K562 (cell line): ENCODE measurements around the gene DTX4. TPM values are rescaled to one million over a fixed set of nuclear protein-coding genes. Genes with fewer than 3 reads are reported as not detected.

Source experiments
- ATAC-seq: fragments of 200-7000 bp; cut with Tn5 transposase; 3 replicates; pipeline ENCODE4 v1.9.1; 2020; ENCODE audit warnings: moderate library complexity
- BruUV-seq: library from RNA; stranded (reverse); fragments of 400-500 nt; replicated peaks from 2 replicates; lab custom pipeline; 2021; lab: Mats Ljungman, UMichigan
- CTCF ChIA-PET: fragments of 300-600 bp; formaldehyde crosslinking; extraction: SDS; loops from one replicate; lab custom pipeline; 2021; ENCODE audit warnings: low intra/inter-chr PET ratio; lab: Yijun Ruan, JAX
- POLR2A ChIA-PET: fragments of 300-600, 350-650 bp; sonication (Branson Sonifier 250); formaldehyde crosslinking; extraction: SDS; loops from one replicate; lab custom pipeline; 2021; ENCODE audit warnings: antibody characterized with exemption, inconsistent platforms; lab: Yijun Ruan, JAX
- DNase-seq, 4 experiments: peaks; one replicate each; pipeline versions ENCODE4 v3.0.0 to v3.0.0-alpha.2; 2011 to 2018; ENCODE audit warnings: low spot score in 3 of 4, mixed read lengths in 3 of 4; ENCODE audit errors: extremely low read depth in 1 of 4
- FAIRE-seq: peaks from 2 replicates; lab custom pipeline; 2011; peaks lifted over from hg19 to GRCh38; lab: Jason Lieb, UNC
- H2AFZ ChIP-seq: 2 replicates; pipeline ENCODE4 v1.6.0; 2011; ENCODE audit warnings: low read depth, low read length, control low read depth, inconsistent platforms
- H3K27ac ChIP-seq: fragments of 200-600 bp; 3 replicates; pipeline ENCODE4 v1.8.0; 2011; ENCODE audit warnings: low read depth, mild to moderate bottlenecking, control low read depth, inconsistent platforms, low read length, moderate library complexity, mixed read lengths; ENCODE audit errors: extremely low read depth
- H3K27me3 ChIP-seq, 2 experiments: fragments of 300-600 bp in 1 of 2; 2 replicates in 1 of 2; 3 replicates in 1 of 2; pipeline versions ENCODE4 v1.6.0 to v1.8.0; 2011; ENCODE audit warnings: inconsistent platforms in 2 of 2, low read length in 2 of 2, mild to moderate bottlenecking in 1 of 2, mixed read lengths in 1 of 2, moderate library complexity in 1 of 2; ENCODE audit not compliant: control insufficient read depth in 2 of 2, insufficient read depth in 2 of 2
- H3K36me3 ChIP-seq: fragments of 300-600 bp; 3 replicates; pipeline ENCODE4 v1.8.0; 2011; ENCODE audit warnings: mild to moderate bottlenecking, low read length, inconsistent platforms; ENCODE audit not compliant: control insufficient read depth, insufficient read depth
- H3K4me1 ChIP-seq, 2 experiments: fragments of 200-600 bp in 1 of 2; replicated peaks in 1 of 2; 2 replicates in 1 of 2; 3 replicates in 1 of 2; pipeline versions ENCODE4 v1.5.1 to v1.8.0; 2011; ENCODE audit warnings: inconsistent platforms in 2 of 2, low read length in 2 of 2, mild to moderate bottlenecking in 1 of 2, mixed read lengths in 1 of 2, moderate library complexity in 1 of 2; ENCODE audit not compliant: control insufficient read depth in 2 of 2, insufficient read depth in 2 of 2
- H3K4me2 ChIP-seq: 2 replicates; pipeline ENCODE4 v1.6.1; 2011; ENCODE audit warnings: low read length, control low read depth, inconsistent platforms, mixed read lengths; ENCODE audit not compliant: insufficient read depth
- H3K4me3 ChIP-seq: fragments of 200-600 bp; sonication (generic), shearing (Covaris generic); 2 replicates; pipeline ENCODE4 v1.5.1; 2016; ENCODE audit warnings: control low read depth, inconsistent platforms
- H3K79me2 ChIP-seq: fragments of 200-600 bp; 3 replicates; pipeline ENCODE4 v1.8.0; 2011; ENCODE audit warnings: low read length, inconsistent platforms; ENCODE audit not compliant: control insufficient read depth, insufficient read depth
- H3K9ac ChIP-seq, 2 experiments: 2 replicates each; pipeline versions ENCODE4 v1.6.0 to v1.6.1; 2011; ENCODE audit warnings: low read depth in 2 of 2, low read length in 2 of 2, control low read depth in 1 of 2, inconsistent platforms in 1 of 2, mild to moderate bottlenecking in 1 of 2, mixed read lengths in 1 of 2; ENCODE audit not compliant: insufficient read depth in 1 of 2
- H3K9me1 ChIP-seq: one replicate; pipeline ENCODE4 v1.6.0; 2011; ENCODE audit warnings: inconsistent platforms, mild to moderate bottlenecking, low read length, moderate library complexity; ENCODE audit not compliant: control insufficient read depth, insufficient read depth
- H3K9me3 ChIP-seq: replicated peaks from 2 replicates; pipeline ENCODE4 v1.5.1; 2011; ENCODE audit warnings: low read depth, low read length, inconsistent platforms; ENCODE audit not compliant: control insufficient read depth, insufficient read depth
- H4K20me1 ChIP-seq: replicated peaks from 2 replicates; pipeline ENCODE4 v1.6.1; 2011; ENCODE audit warnings: low read length, inconsistent platforms, mixed read lengths; ENCODE audit not compliant: control insufficient read depth, insufficient read depth
- CEBPG ChIP-seq, 3 experiments: fragments of 200-800 bp in 1 of 3; sonication (Bioruptor generic) in 1 of 3; sonication (generic) in 1 of 3; formaldehyde crosslinking in 1 of 3; IDR thresholded peaks in 2 of 3; conservative IDR thresholded peaks in 1 of 3; 2 replicates each; pipeline versions ENCODE4 v1.6.1 to v1.8.0; 2016 to 2022; ENCODE audit warnings: missing compliant biosample characterization in 2 of 3, missing genetic modification characterization in 2 of 3, mild to moderate bottlenecking in 1 of 3, missing genetic modification reagents in 1 of 3
- KLF1 ChIP-seq: fragments of 450-650 bp; IDR thresholded peaks from 2 replicates; pipeline ENCODE4 v1.6.1; 2016; ENCODE audit warnings: missing genetic modification characterization, missing compliant biosample characterization
- SIRT6 ChIP-seq: IDR thresholded peaks from one replicate; pipeline ENCODE4 v1.6.1; 2012; ENCODE audit warnings: low read depth, mild to moderate bottlenecking, control low read depth, inconsistent platforms, low read length, moderate library complexity
- YBX1 ChIP-seq: fragments of 450-650 bp; IDR thresholded peaks from 2 replicates; pipeline ENCODE4 v1.7.1; 2016; ENCODE audit warnings: mild to moderate bottlenecking
- ZZZ3 ChIP-seq: fragments of 450-650 bp; IDR thresholded peaks from 2 replicates; pipeline ENCODE4 v1.6.1; 2016; ENCODE audit warnings: antibody characterized with exemption, mild to moderate bottlenecking, moderate library complexity
- WGBS: fragments of 100-300 bp; shearing (Covaris generic); methylation state at CpG from one replicate; pipeline ENCODE4 v1.1.6; 2016; ENCODE audit warnings: low coverage, mixed read lengths; ENCODE audit not compliant: insufficient coverage; ENCODE audit errors: missing lambda C conversion rate; 5-methylcytosine and 5-hydroxymethylcytosine counted together
- in situ Hi-C: fragments of 300-500 bp; cut with MboI; formaldehyde crosslinking; loops from 4 replicates; pipeline ENCODE4 v1.15.0; 2018; ENCODE audit warnings: inconsistent platforms, mixed read lengths
- intact Hi-C: fragments of 100-400 bp; cut with micrococcal nuclease; formaldehyde crosslinking; loops from 2 replicates; pipeline ENCODE4 v1.14.2; 2022
- polyA plus RNA-seq, 8 experiments: library from polyadenylated mRNA; depleted of rRNA in 4 of 8; stranded (reverse) in 5 of 8; unstranded in 3 of 8; fragments of >200 nt; fragmentation: Nextera tagmentation in 2 of 8; fragmentation: Illumina TruSeq in 1 of 8; extraction: Ambion mirVana in 2 of 8; extraction: Trizol in 1 of 8; gene quantifications; 2 replicates each; pipeline versions ENCODE4 v1.2.1 to v1.2.3, GENCODE V29; 2011 to 2014; ENCODE audit warnings: inconsistent platforms in 1 of 8, missing spikeins in 1 of 8
- total RNA-seq, 7 experiments: library from RNA; depleted of rRNA in 6 of 7; stranded (reverse); fragments of >200 nt in 6 of 7; fragmentation: Illumina TruSeq in 2 of 7; extraction: Trizol in 2 of 7; gene quantifications; 2 replicates each; pipeline versions ENCODE4 v1.2.1 to v1.2.3, GENCODE V29; 2011 to 2021; ENCODE audit warnings: low replicate concordance in 1 of 7
- TF ChIP-seq, protein P1 (sequence below): sonication (generic); formaldehyde crosslinking; IDR thresholded peaks from 2 replicates; pipeline ENCODE4 v1.8.0; 2022; ENCODE audit warnings: mild to moderate bottlenecking, missing genetic modification reagents

The DTX4 gene
- total and polyA plus RNA-seq, 9 of the 15 experiments (the other 6 are each of a cell fraction or from before 2014, with no cell fraction given): 0.03 to 0.47 (median 0.04) TPM; not detected in 4

DNA sequence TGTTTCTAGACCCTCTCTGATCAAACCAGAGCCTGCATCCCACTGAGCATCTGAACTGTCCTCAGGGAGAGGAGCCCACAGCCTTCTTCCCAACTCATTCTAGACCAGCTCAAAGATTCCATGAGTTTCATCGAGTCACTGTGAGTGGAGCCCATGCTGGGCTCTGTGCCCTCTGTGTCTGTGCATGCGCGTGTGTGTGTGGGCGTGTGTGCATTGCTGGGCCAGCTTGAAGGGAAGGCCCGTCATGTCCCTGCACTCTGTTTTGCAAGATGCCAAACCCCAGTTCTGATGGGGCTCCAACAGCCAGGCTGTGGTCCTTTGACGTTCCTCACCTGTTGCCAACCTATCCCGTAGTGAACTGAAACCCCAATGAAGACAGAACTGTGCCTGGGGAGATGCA, 33.7 kb downstream of the DTX4 start:
- no peak overlapping the region for H2AFZ ChIP-seq
- H3K79me2 ChIP-seq: no peaks in the 10 kb centered on the region
- CTCF ChIA-PET: no interaction called here
- TF ChIP-seq SIRT6: no peak
- TF ChIP-seq ZZZ3: no peak
- no peak for TF ChIP-seq YBX1
- TF ChIP-seq KLF1 (tag): no peak
- TF ChIP-seq CEBPG (CRISPR knock-in tag; IDR thresholded peaks at IDR 0.05): no peak
- no peak for TF ChIP-seq CEBPG (tag; conservative IDR thresholded peaks at IDR 0.05 in 1 of 2, IDR thresholded peaks at IDR 0.05 in 1 of 2)
- TF ChIP-seq, protein P1, sequence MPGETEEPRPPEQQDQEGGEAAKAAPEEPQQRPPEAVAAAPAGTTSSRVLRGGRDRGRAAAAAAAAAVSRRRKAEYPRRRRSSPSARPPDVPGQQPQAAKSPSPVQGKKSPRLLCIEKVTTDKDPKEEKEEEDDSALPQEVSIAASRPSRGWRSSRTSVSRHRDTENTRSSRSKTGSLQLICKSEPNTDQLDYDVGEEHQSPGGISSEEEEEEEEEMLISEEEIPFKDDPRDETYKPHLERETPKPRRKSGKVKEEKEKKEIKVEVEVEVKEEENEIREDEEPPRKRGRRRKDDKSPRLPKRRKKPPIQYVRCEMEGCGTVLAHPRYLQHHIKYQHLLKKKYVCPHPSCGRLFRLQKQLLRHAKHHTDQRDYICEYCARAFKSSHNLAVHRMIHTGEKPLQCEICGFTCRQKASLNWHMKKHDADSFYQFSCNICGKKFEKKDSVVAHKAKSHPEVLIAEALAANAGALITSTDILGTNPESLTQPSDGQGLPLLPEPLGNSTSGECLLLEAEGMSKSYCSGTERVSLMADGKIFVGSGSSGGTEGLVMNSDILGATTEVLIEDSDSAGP (CRISPR knock-in tag): no peak
- H3K9me3 ChIP-seq: no peaks in the 10 kb centered on the region
- H3K4me3 ChIP-seq: no peak overlapping the region
- H3K27me3 ChIP-seq: peaks cover under 1 to 14% of the 10 kb centered on the region in 2 experiments; a peak in 3 of 5 replicates
- no peak overlapping the region for H3K27ac ChIP-seq
- intact Hi-C loops (loop anchor here (1.0 kb wide), 1 partner anchor 79 kb away; no protein-coding TSS in a partner anchor), in situ Hi-C loops (no loop called here)
- no peak overlapping the region for H3K9ac ChIP-seq
- DNase-seq: no peak
- no peak for ATAC-seq
- H3K4me1 ChIP-seq: peaks cover 0 to 2% of the 10 kb centered on the region in 2 experiments; a peak in 1 of 5 replicates
- no peak for FAIRE-seq
- no peak overlapping the region for H3K4me2 ChIP-seq
- POLR2A ChIA-PET: interaction anchor here (1.2 kb wide), 1 partner anchor 17 kb away, joined by 3 read pairs; no protein-coding TSS in a partner anchor
- no peaks in the 10 kb centered on the region for H3K36me3 ChIP-seq
- no TSS peak for BruUV-seq
- no peaks in the 10 kb centered on the region; the same call in 1 of the 2 replicates for H4K20me1 ChIP-seq
- H3K9me1 ChIP-seq: no peaks in the 10 kb centered on the region
- 3% methylated on average over 7 of the region's 7 CpGs for WGBS
